Kidney tubule cell (primary cell): Measurements from ENCODE around the gene IGF2.

Source experiments
- DNase-seq: peaks from one replicate; pipeline ENCODE4 v3.0.0-alpha.2; 2018; ENCODE audit warnings: low spot score

IGF2 gene

GRCh38 chr11:2122907-2123627 lies 16.1 kb downstream of the IGF2 start:
- DNase-seq: no peak

- DNase-seq: no peak
Observed at GRCh38 chr11:2122222-2122906, 16.8 kb downstream of the IGF2 start.

GRCh38 chr11:2121227-2122130 lies 17.7 kb downstream of the IGF2 start:
- DNase-seq: no peak

- no peak for DNase-seq
Observed at GRCh38 chr11:2120359-2121100, 18.7 kb downstream of the IGF2 start.

GRCh38 chr11:2118677-2119076 lies 20.5 kb downstream of the IGF2 start:
- DNase-seq: no peak

GRCh38 chr11:2116680-2117079 lies 22.5 kb downstream of the IGF2 start:
- no peak for DNase-seq

- DNase-seq: no peak
Observed at GRCh38 chr11:2115308-2115707, 23.9 kb downstream of the IGF2 start.

- no peak for DNase-seq
Observed at GRCh38 chr11:2114430-2115241, 24.6 kb downstream of the IGF2 start.

GRCh38 chr11:2113776-2114175 lies 25.4 kb downstream of the IGF2 start:
- DNase-seq: no peak

- DNase-seq: no peak
Observed at GRCh38 chr11:2110521-2110920, 28.7 kb downstream of the IGF2 start.

- no peak for DNase-seq
Observed at GRCh38 chr11:2109541-2110019, 29.6 kb downstream of the IGF2 start.

- DNase-seq: no peak
Observed at GRCh38 chr11:2108675-2109491, 30.3 kb downstream of the IGF2 start.

GRCh38 chr11:2107941-2108630 lies 31.1 kb downstream of the IGF2 start:
- no peak for DNase-seq

- no peak for DNase-seq
Observed at GRCh38 chr11:2107521-2107920, 31.7 kb downstream of the IGF2 start.

- no peak for DNase-seq
Observed at GRCh38 chr11:2106583-2107209, 32.5 kb downstream of the IGF2 start.

GRCh38 chr11:2105511-2105910 lies 33.7 kb downstream of the IGF2 start:
- DNase-seq: no peak

GRCh38 chr11:2104524-2105440 lies 34.4 kb downstream of the IGF2 start:
- DNase-seq: no peak
